HPDE6-E6E7 (cell line): ENCODE data around the gene GNG2.

Experiments
- DNase-seq: peaks from one replicate; pipeline ENCODE4 v3.0.0; 2011; ENCODE audit warnings: missing footprints; ENCODE audit errors: extremely low spot score

Gene GNG2

GRCh38 chr14:51993285-51993920 is 133.0 kb downstream of the GNG2 start:
- no peak for DNase-seq

GRCh38 chr14:51996148-51996746 is 135.8 kb downstream of the GNG2 start:
- no peak for DNase-seq

GRCh38 chr14:51998348-51998747 is 137.9 kb downstream of the GNG2 start:
- DNase-seq: no peak

- no peak for DNase-seq
Measured at GRCh38 chr14:51999084-51999483, 138.7 kb downstream of the GNG2 start.

GRCh38 chr14:52000019-52000582 is 139.7 kb downstream of the GNG2 start:
- no peak for DNase-seq

- no peak for DNase-seq
Measured at GRCh38 chr14:52000696-52001095, 140.3 kb downstream of the GNG2 start.

- no peak for DNase-seq
Measured at GRCh38 chr14:52002542-52002941, 142.1 kb downstream of the GNG2 start.

- DNase-seq: no peak
Measured at GRCh38 chr14:52003324-52003723, 142.9 kb downstream of the GNG2 start.

- no peak for DNase-seq
Measured at GRCh38 chr14:52005625-52006024, 145.2 kb downstream of the GNG2 start.

- DNase-seq: no peak
Measured at GRCh38 chr14:52006361-52006760, 145.9 kb downstream of the GNG2 start.

- DNase-seq: no peak
Measured at GRCh38 chr14:52007211-52007610, 146.8 kb downstream of the GNG2 start.

- DNase-seq: no peak
Measured at GRCh38 chr14:52007637-52008036, 147.2 kb downstream of the GNG2 start.

GRCh38 chr14:52008136-52008535 is 147.7 kb downstream of the GNG2 start:
- no peak for DNase-seq

- DNase-seq: no peak
Measured at GRCh38 chr14:52010173-52010693, 149.8 kb downstream of the GNG2 start.

- DNase-seq: no peak
Measured at GRCh38 chr14:52011523-52011922, 151.1 kb downstream of the GNG2 start.

GRCh38 chr14:52012635-52013034 is 152.2 kb downstream of the GNG2 start:
- no peak for DNase-seq

- no peak for DNase-seq
Measured at GRCh38 chr14:52013984-52014600, 153.7 kb downstream of the GNG2 start.

- no peak for DNase-seq
Measured at GRCh38 chr14:52014601-52015267, 154.3 kb downstream of the GNG2 start.

- DNase-seq: no peak
Measured at GRCh38 chr14:52015411-52016030, 155.1 kb downstream of the GNG2 start.

GRCh38 chr14:52018252-52018651 is 157.8 kb downstream of the GNG2 start:
- no peak for DNase-seq

GRCh38 chr14:52018970-52019369 is 158.6 kb downstream of the GNG2 start:
- no peak for DNase-seq
